Left ventricle myocardium inferior (tissue), 1 donor: ENCODE data around the gene THAP9. TPM values are rescaled to one million over a fixed set of nuclear protein-coding genes. Genes with fewer than 3 reads are reported as not detected.
A peak's percentile ranks its signal among the peaks of the same experiment; 100 is the strongest.
"Not testable (repeated sequence)": the region's sequence is repeated elsewhere in the genome, so short reads cannot be mapped to it uniquely, and the experiment has no call there.

ENCODE experiments used
- DNase-seq: peaks from one replicate; pipeline ENCODE4 v3.0.0-alpha.2; 2020
- H3K27ac ChIP-seq: fragments of 200-600 bp; replicated peaks from 2 replicates; pipeline ENCODE4 v1.8.0; 2021
- H3K27me3 ChIP-seq: fragments of 200-600 bp; 2 replicates; pipeline ENCODE4 v1.8.0; 2021; ENCODE audit warnings: low read depth
- H3K36me3 ChIP-seq: fragments of 200-600 bp; 2 replicates; pipeline ENCODE4 v1.8.0; 2021
- H3K4me1 ChIP-seq: fragments of 200-600 bp; 2 replicates; pipeline ENCODE4 v1.8.0; 2021
- H3K4me3 ChIP-seq: fragments of 200-600 bp; 2 replicates; pipeline ENCODE4 v1.8.0; 2021; ENCODE audit warnings: mild to moderate bottlenecking, moderate library complexity
- H3K9me3 ChIP-seq: fragments of 200-600 bp; replicated peaks from 2 replicates; pipeline ENCODE4 v1.8.0; 2021
- intact Hi-C: fragments of 100-400 bp; cut with micrococcal nuclease; formaldehyde crosslinking; loops from one replicate; pipeline ENCODE4 v1.11.0; 2022
- total RNA-seq: library from RNA; stranded (reverse); fragmentation: NEBNext Ultra II Directional; extraction: Animal tissue kit (Norgen Biotek cat#: 25700); gene quantifications from one replicate; pipeline ENCODE4 v1.2.1, GENCODE V29; 2021
- TF ChIP-seq, protein P1 (sequence below): fragments of 200-600 bp; IDR thresholded peaks from 2 replicates; pipeline ENCODE4 v1.8.0; 2021; ENCODE audit warnings: antibody characterized with exemption, mild to moderate bottlenecking, borderline replicate concordance
- donor health status: DM: no; HTN: yes; CAD: no; lungs with severe emphysema.

The THAP9 gene
- total RNA-seq, 1 donor from 2014 or later, result 5.6 TPM

GRCh38 chr4:82861529-82861928 lies 39.0 kb upstream of the THAP9 start:
- TF ChIP-seq, protein P1, sequence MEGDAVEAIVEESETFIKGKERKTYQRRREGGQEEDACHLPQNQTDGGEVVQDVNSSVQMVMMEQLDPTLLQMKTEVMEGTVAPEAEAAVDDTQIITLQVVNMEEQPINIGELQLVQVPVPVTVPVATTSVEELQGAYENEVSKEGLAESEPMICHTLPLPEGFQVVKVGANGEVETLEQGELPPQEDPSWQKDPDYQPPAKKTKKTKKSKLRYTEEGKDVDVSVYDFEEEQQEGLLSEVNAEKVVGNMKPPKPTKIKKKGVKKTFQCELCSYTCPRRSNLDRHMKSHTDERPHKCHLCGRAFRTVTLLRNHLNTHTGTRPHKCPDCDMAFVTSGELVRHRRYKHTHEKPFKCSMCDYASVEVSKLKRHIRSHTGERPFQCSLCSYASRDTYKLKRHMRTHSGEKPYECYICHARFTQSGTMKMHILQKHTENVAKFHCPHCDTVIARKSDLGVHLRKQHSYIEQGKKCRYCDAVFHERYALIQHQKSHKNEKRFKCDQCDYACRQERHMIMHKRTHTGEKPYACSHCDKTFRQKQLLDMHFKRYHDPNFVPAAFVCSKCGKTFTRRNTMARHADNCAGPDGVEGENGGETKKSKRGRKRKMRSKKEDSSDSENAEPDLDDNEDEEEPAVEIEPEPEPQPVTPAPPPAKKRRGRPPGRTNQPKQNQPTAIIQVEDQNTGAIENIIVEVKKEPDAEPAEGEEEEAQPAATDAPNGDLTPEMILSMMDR, result no peak
- intact Hi-C loops, result no loop called here
- H3K36me3 ChIP-seq, result peaks cover 91% of the 10 kb centered on the region
- no peak overlapping the region for H3K4me3 ChIP-seq
- DNase-seq, result no peak
- peaks cover 22% of the 10 kb centered on the region for H3K4me1 ChIP-seq
- H3K27ac ChIP-seq, result no peak overlapping the region
- no peaks in the 10 kb centered on the region for H3K9me3 ChIP-seq
- no peaks in the 10 kb centered on the region for H3K27me3 ChIP-seq

GRCh38 chr4:82864336-82864979 lies 36.1 kb upstream of the THAP9 start:
- Histone ChIP-seq H3K36me3 (peaks cover 91% of the 10 kb centered on the region), H3K27ac (no peak overlapping the region), H3K4me3 (no peak overlapping the region), H3K27me3 (no peaks in the 10 kb centered on the region), H3K4me1 (peaks cover 22% of the 10 kb centered on the region), H3K9me3 (no peaks in the 10 kb centered on the region)
- TF ChIP-seq, protein P1, result no peak
- no peak for DNase-seq
- intact Hi-C loops, result no loop called here

DNA sequence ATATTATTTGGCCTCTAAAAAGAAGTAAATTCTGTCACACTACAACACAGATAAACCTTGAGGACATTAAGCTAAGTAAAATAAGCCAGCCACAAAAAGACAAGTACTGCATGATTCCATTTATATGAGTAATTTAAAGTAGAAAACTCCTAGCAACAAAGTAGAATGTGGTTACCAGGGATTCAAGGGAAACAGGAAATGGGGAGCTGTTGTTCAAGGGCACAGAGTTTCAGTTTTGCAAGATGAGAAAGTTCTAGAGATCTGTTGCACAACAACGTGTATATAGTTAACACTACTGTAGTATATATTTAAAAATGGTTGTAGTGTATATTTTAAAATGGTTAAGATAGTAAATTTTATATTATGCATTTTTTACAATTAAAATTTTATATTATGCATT lies 34.9 kb upstream of the THAP9 start:
- H3K27ac ChIP-seq, result peak overlapping the region; percentile 31
- intact Hi-C loops, result no loop called here

DNA sequence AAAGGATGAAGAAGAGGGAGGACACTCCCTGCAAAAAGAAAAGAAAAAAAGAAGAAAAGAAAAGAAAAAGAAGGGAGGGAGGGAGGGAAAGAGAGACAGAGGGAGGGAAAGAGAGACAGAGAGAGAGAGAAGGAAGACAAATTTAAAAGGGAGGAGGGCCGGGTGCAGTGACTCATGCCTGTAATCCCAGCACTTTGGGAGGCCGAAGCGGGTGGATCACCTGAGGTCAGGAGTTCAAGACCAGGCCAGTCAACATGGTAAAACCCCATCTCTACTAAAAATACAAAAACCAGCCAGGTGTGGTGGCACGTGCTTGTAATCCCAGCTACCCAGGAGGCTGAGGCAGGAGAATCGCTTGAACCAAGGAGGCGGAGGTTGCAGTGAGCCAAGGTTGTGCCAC lies 34.5 kb upstream of the THAP9 start:
- DNase-seq, H3K27me3 ChIP-seq, H3K4me3 ChIP-seq, intact Hi-C loops, H3K9me3 ChIP-seq: not testable (repeated sequence)
- H3K36me3 ChIP-seq, result peaks cover 98% of the 10 kb centered on the region
- H3K27ac ChIP-seq, result peak overlapping the region; percentile 31
- peaks cover 22% of the 10 kb centered on the region for H3K4me1 ChIP-seq

More for the DNA sequence above, 34.9 kb upstream of the THAP9 start:
- no peak for DNase-seq
- Histone ChIP-seq H3K27me3 (no peaks in the 10 kb centered on the region), H3K9me3 (no peaks in the 10 kb centered on the region), H3K36me3 (peaks cover 98% of the 10 kb centered on the region), H3K4me3 (no peak overlapping the region), H3K4me1 (peaks cover 22% of the 10 kb centered on the region)
- TF ChIP-seq, protein P1, result no peak

DNA sequence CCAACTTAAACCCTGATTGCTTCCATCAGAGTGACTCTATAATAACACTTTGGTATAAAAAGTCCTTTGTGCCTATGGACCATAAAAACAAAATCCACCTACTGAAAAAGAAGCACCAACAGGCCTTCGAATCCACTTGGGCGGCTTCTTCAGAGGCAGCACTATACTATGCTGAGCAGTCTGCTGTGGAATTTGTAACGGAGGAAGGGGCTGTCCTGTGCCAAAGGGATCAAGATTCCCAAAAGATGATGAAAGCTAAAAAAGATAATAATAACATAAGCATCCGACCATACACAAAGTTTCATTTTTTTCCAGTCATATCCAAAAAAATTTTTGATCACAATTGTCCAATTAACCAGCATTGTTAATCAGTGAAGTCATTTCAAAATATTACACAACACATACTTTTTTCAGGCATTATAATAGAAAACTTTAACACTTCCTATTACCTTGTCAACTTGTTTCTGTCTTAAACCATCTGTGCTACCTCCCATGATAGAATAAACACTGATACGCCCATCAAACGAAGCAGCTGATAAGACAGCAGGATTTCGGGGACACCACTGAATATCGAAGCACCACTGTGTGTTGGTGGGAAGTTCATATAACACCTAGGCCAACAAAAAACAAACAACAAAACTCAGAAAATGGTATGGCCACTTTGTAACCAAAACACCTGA lies 33.7 kb upstream of the THAP9 start:
- Histone ChIP-seq H3K36me3 (peaks cover 98% of the 10 kb centered on the region), H3K9me3 (no peaks in the 10 kb centered on the region)
- intact Hi-C loops, result no loop called here

More for the DNA sequence above, 33.7 kb upstream of the THAP9 start:
- Histone ChIP-seq H3K4me3 (no peak overlapping the region), H3K4me1 (peaks cover 22% of the 10 kb centered on the region), H3K27ac (peak overlapping the region; percentile 31), H3K27me3 (no peaks in the 10 kb centered on the region)
- no peak for DNase-seq
- TF ChIP-seq, protein P1, result no peak
